GM12878 (cell line): ENCODE data around the gene INTS14. TPM values are rescaled to one million over a fixed set of nuclear protein-coding genes. Genes with fewer than 3 reads are reported as not detected.

ENCODE experiments used
- ATAC-seq: fragments of 200-7000 bp; cut with Tn5 transposase; 3 replicates; pipeline ENCODE4 v1.9.1; 2020; ENCODE audit warnings: mild to moderate bottlenecking, moderate library complexity
- BruUV-seq: library from RNA; stranded (reverse); fragments of 400-500 nt; replicated peaks from 2 replicates; lab custom pipeline; 2021; lab: Mats Ljungman, UMichigan
- CTCF ChIA-PET: fragments of 300-600 bp; sonication (Branson Sonifier 250); formaldehyde crosslinking; extraction: SDS; loops from one replicate; lab custom pipeline; 2021; ENCODE audit warnings: inconsistent platforms; lab: Yijun Ruan, JAX
- POLR2A ChIA-PET: fragments of 350-600 bp; formaldehyde crosslinking; extraction: SDS; loops from one replicate; lab custom pipeline; 2021; ENCODE audit warnings: inconsistent platforms; lab: Charles Lee
- RAD21 ChIA-PET: fragments of 300-600 bp; sonication (Branson Sonifier 250); formaldehyde crosslinking; loops from one replicate; lab custom pipeline; 2023; ENCODE audit warnings: antibody characterized with exemption; ENCODE audit not compliant: unreplicated experiment; lab: Charles Lee
- SMC1A ChIA-PET: fragments of 300-600 bp; sonication (Branson Sonifier 250); formaldehyde crosslinking; loops from one replicate; lab custom pipeline; 2023; ENCODE audit not compliant: unreplicated experiment, uncharacterized antibody; lab: Charles Lee
- DNase-seq: peaks from one replicate; pipeline ENCODE4 v3.0.0-alpha.2; 2011; ENCODE audit warnings: low read depth, low spot score
- FAIRE-seq: peaks from 3 replicates; lab custom pipeline; 2011; peaks lifted over from hg19 to GRCh38; lab: Jason Lieb, UNC
- H2AFZ ChIP-seq: 2 replicates; pipeline ENCODE4 v1.6.0; 2011; ENCODE audit warnings: low read depth, low read length, control low read depth; ENCODE audit not compliant: control insufficient read depth
- H3K27ac ChIP-seq: 2 replicates; pipeline ENCODE4 v1.5.1; 2011; ENCODE audit warnings: control low read depth; ENCODE audit not compliant: control insufficient read depth, insufficient read depth
- H3K27me3 ChIP-seq, 2 experiments: replicated peaks in 1 of 2; 2 replicates each; pipeline versions ENCODE4 v1.6.0 to v1.6.1; 2011; ENCODE audit warnings: low read length in 1 of 2; ENCODE audit not compliant: control insufficient read depth in 2 of 2, insufficient read depth in 2 of 2
- H3K36me3 ChIP-seq, 2 experiments: 2 replicates each; pipeline ENCODE4 v1.5.1; 2011; ENCODE audit warnings: low read length in 1 of 2; ENCODE audit not compliant: control insufficient read depth in 2 of 2, insufficient read depth in 2 of 2
- H3K4me1 ChIP-seq: 2 replicates; pipeline ENCODE4 v1.6.1; 2011; ENCODE audit warnings: mild to moderate bottlenecking, low read length, moderate library complexity, mixed read lengths; ENCODE audit not compliant: control insufficient read depth, insufficient read depth
- H3K4me2 ChIP-seq: 2 replicates; pipeline ENCODE4 v1.6.0; 2011; ENCODE audit warnings: control low read depth; ENCODE audit not compliant: control insufficient read depth, insufficient read depth
- H3K4me3 ChIP-seq: fragments of 200-600 bp; sonication (generic); 2 replicates; pipeline ENCODE4 v1.5.1; 2016
- H3K79me2 ChIP-seq: 2 replicates; pipeline ENCODE4 v1.6.0; 2011; ENCODE audit warnings: low read length; ENCODE audit not compliant: control insufficient read depth, insufficient read depth
- H3K9ac ChIP-seq: 2 replicates; pipeline ENCODE4 v1.8.0; 2011; ENCODE audit warnings: low read length, control low read depth, mixed read lengths; ENCODE audit not compliant: control insufficient read depth, insufficient read depth
- H3K9me3 ChIP-seq: replicated peaks from 3 replicates; pipeline ENCODE4 v1.5.1; 2011; ENCODE audit warnings: mild to moderate bottlenecking, low read length; ENCODE audit not compliant: control insufficient read depth, insufficient read depth
- H4K20me1 ChIP-seq: 2 replicates; pipeline ENCODE4 v1.6.0; 2011; ENCODE audit not compliant: control insufficient read depth, insufficient read depth
- CHD2 ChIP-seq: IDR thresholded peaks from 2 replicates; pipeline ENCODE4 v1.6.1; 2011; ENCODE audit warnings: low read depth, low read length, improper control_type of control experiment, borderline replicate concordance
- EGR1 ChIP-seq, 2 experiments: IDR thresholded peaks; 1 replicate in 1 of 2; 2 replicates in 1 of 2; pipeline ENCODE4 v1.6.1; 2011 to 2012; ENCODE audit warnings: low read depth in 2 of 2, low read length in 2 of 2, borderline replicate concordance in 1 of 2, mild to moderate bottlenecking in 1 of 2, moderate library complexity in 1 of 2
- EZH2 ChIP-seq: IDR thresholded peaks from 2 replicates; pipeline ENCODE4 v1.6.1; 2012; ENCODE audit warnings: low read depth, mild to moderate bottlenecking, control low read depth, inconsistent platforms, low read length, borderline replicate concordance; ENCODE audit not compliant: control insufficient read depth
- GATAD2B ChIP-seq: fragments of 450-650 bp; conservative IDR thresholded peaks from 2 replicates; pipeline ENCODE4 v1.6.1; 2017; ENCODE audit warnings: low read depth, mild to moderate bottlenecking, moderate library complexity
- IKZF2 ChIP-seq, 2 experiments: fragments of 450-650 bp; IDR thresholded peaks; 2 replicates each; pipeline ENCODE4 v1.6.1; 2017; ENCODE audit warnings: mild to moderate bottlenecking in 2 of 2, moderate library complexity in 2 of 2
- IRF4 ChIP-seq: IDR thresholded peaks from 2 replicates; pipeline ENCODE4 v1.6.1; 2011; ENCODE audit warnings: low read depth, low read length
- MTA3 ChIP-seq: IDR thresholded peaks from 2 replicates; pipeline ENCODE4 v1.6.1; 2012; ENCODE audit warnings: low read length, inconsistent platforms, borderline replicate concordance
- MXI1 ChIP-seq: fragments of 150-350 bp; IDR thresholded peaks from 2 replicates; pipeline ENCODE4 v1.6.1; 2011; ENCODE audit warnings: low read depth, mild to moderate bottlenecking, inconsistent platforms, low read length, improper control_type of control experiment
- NFYB ChIP-seq: IDR thresholded peaks from 2 replicates; pipeline ENCODE4 v1.6.1; 2011; ENCODE audit warnings: low read depth, mild to moderate bottlenecking, low read length, improper control_type of control experiment, moderate library complexity; ENCODE audit not compliant: insufficient read depth
- NR2F1 ChIP-seq: fragments of 450-650 bp; conservative IDR thresholded peaks from 2 replicates; pipeline ENCODE4 v1.6.1; 2017; ENCODE audit warnings: mild to moderate bottlenecking
- PAX8 ChIP-seq: fragments of 450-650 bp; IDR thresholded peaks from 2 replicates; pipeline ENCODE4 v1.6.1; 2017; ENCODE audit warnings: mild to moderate bottlenecking, moderate library complexity
- POLR2AphosphoS2 ChIP-seq: IDR thresholded peaks from 2 replicates; pipeline ENCODE4 v1.6.1; 2011; ENCODE audit warnings: low read depth, mild to moderate bottlenecking, low read length, improper control_type of control experiment, moderate library complexity
- RAD21 ChIP-seq: IDR thresholded peaks from 2 replicates; pipeline ENCODE4 v1.6.1; 2011; ENCODE audit warnings: mild to moderate bottlenecking, low read depth, low read length, moderate library complexity; ENCODE audit not compliant: insufficient read depth
- RB1 ChIP-seq: fragments of 450-650 bp; formaldehyde crosslinking; IDR thresholded peaks from 2 replicates; pipeline ENCODE4 v1.6.1; 2017; ENCODE audit warnings: mild to moderate bottlenecking, borderline replicate concordance
- RFX5 ChIP-seq: IDR thresholded peaks from 2 replicates; pipeline ENCODE4 v1.6.1; 2011; ENCODE audit warnings: low read depth, low read length, improper control_type of control experiment
- RUNX3 ChIP-seq: IDR thresholded peaks from 2 replicates; pipeline ENCODE4 v1.6.1; 2012; ENCODE audit warnings: low read length, inconsistent platforms
- SUZ12 ChIP-seq: fragments of 200-600 bp; sonication (generic); IDR thresholded peaks from one replicate; pipeline ENCODE4 v1.6.1; 2018; ENCODE audit warnings: antibody characterized with exemption, mild to moderate bottlenecking; ENCODE audit not compliant: unreplicated experiment
- TBL1XR1 ChIP-seq: IDR thresholded peaks from 2 replicates; pipeline ENCODE4 v1.6.1; 2012; ENCODE audit warnings: low read depth, low read length, improper control_type of control experiment
- WRNIP1 ChIP-seq: IDR thresholded peaks from 2 replicates; pipeline ENCODE4 v1.6.1; 2011; ENCODE audit warnings: low read depth, low read length, improper control_type of control experiment, borderline replicate concordance
- ZBED1 ChIP-seq: IDR thresholded peaks from 2 replicates; pipeline ENCODE4 v1.6.1; 2016; ENCODE audit warnings: borderline replicate concordance
- WGBS: methylation state at CpG from one replicate; pipeline ENCODE4 v1.1.6; 2016; ENCODE audit warnings: low lambda C conversion rate; ENCODE audit not compliant: insufficient replicate concordance, insufficient coverage; ENCODE audit errors: missing lambda C conversion rate; 5-methylcytosine and 5-hydroxymethylcytosine counted together
- in situ Hi-C: fragments of 300-500 bp; cut with MboI; formaldehyde crosslinking; loops from 9 replicates; pipeline ENCODE4 v1.14.3; 2018; ENCODE audit warnings: mixed read lengths
- intact Hi-C: fragments of 100-400 bp; cut with micrococcal nuclease; formaldehyde crosslinking; loops from one replicate; pipeline ENCODE4 v1.14.2; 2022; ENCODE audit not compliant: unreplicated experiment
- polyA plus RNA-seq, 11 experiments: library from polyadenylated mRNA; depleted of rRNA in 4 of 11; unstranded in 6 of 11; stranded (reverse) in 5 of 11; fragments of >200 nt; fragmentation: Nextera tagmentation in 4 of 11; fragmentation: Illumina TruSeq in 1 of 11; extraction: Ambion mirVana in 4 of 11; extraction: Trizol in 1 of 11; gene quantifications; 1 replicate in 1 of 11; 2 replicates in 10 of 11; pipeline versions ENCODE4 v1.2.1 to v1.2.3, GENCODE V29; 2011 to 2016; ENCODE audit warnings: inconsistent platforms in 2 of 11, missing spikeins in 2 of 11, low read depth in 1 of 11
- total RNA-seq, 4 experiments: library from RNA; depleted of rRNA in 3 of 4; stranded (reverse); fragments of >200 nt in 3 of 4; fragmentation: Illumina TruSeq in 1 of 4; extraction: Trizol in 1 of 4; gene quantifications; 2 replicates each; pipeline versions ENCODE4 v1.2.1 to v1.2.3, GENCODE V29; 2013 to 2021

INTS14 gene
- total and polyA plus RNA-seq, 10 of the 15 experiments (the other 5 are each of a cell fraction or from before 2014, with no cell fraction given), result 36.8 to 76.9 (median 47.7) TPM

DNA sequence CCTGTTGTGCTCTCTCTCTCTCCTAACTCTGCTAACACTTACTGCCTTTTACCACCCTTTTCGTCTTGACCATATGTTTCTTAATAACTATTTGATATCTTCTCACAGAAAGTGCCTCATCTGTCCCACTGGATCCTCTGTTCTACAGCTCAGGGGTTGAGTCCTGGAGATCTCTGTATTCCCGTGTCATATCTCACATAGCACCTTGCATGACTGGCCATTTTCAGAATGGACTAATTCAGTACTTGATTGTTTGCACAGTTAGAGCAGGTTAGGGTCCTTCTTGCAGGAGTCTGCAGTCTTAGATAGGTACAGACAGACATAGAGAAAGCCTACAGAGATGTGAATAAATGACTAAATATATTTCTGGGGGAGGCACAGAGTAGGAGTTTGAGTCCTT is 59.7 kb downstream of the INTS14 start:
- WGBS, result 64% methylated on average over 2 of the region's 2 CpGs
- in situ Hi-C loops, result no loop called here
- no peak overlapping the region for H2AFZ ChIP-seq
- CTCF ChIA-PET, result no interaction called here
- H3K36me3 ChIP-seq, result peaks cover 2 to 6% of the 10 kb centered on the region in 2 experiments; a peak in 3 of 4 replicates
- POLR2A ChIA-PET, result interaction anchor here (0.6 kb wide), 1 partner anchor 430 kb away, joined by 5 read pairs; no protein-coding TSS in a partner anchor
- SMC1A ChIA-PET, result interaction anchor here (1.2 kb wide), 1 partner anchor 88 kb away, joined by 3 read pairs; no protein-coding TSS in a partner anchor
- no peak overlapping the region for H3K4me2 ChIP-seq
- no peaks in the 10 kb centered on the region; the same call in 1 of the 2 replicates for H3K79me2 ChIP-seq
- ATAC-seq (no peak), FAIRE-seq (no peak), DNase-seq (no peak)
- no peak overlapping the region for H3K27ac ChIP-seq
- H3K4me1 ChIP-seq, result no peaks in the 10 kb centered on the region; the same call in 1 of the 2 replicates
- no peaks in the 10 kb centered on the region for H3K9me3 ChIP-seq
- no peak for TF ChIP-seq ZBED1
- TF ChIP-seq EZH2, result no peak
- no peak overlapping the region for H3K9ac ChIP-seq
- H4K20me1 ChIP-seq, result no peaks in the 10 kb centered on the region
- H3K27me3 ChIP-seq, result no peaks in the 10 kb centered on the region
- intact Hi-C loops, result no loop called here
- H3K4me3 ChIP-seq, result no peak overlapping the region
- RAD21 ChIA-PET, result no interaction called here
- no TSS peak for BruUV-seq

DNA sequence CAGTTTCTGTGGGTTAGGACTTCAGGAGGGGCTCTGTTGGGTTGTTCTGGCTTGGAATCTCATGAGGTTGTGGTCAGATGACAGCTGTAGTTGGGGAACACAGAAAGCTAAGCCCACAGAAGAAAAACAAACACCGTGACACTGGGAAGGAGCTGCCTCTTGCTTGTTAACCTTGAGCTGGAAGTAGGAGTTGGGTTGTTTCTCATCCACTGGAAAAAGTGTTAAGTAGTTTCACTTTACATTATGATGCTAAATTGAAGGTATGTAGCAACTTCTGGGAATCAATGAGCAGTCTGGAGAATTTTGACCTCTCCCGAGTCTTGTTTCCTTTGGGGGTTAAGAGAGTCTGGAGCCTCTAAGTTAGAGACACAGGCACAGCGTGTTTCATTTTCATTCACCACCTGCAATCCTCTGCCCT is 60.2 kb downstream of the INTS14 start:
- no TSS peak for BruUV-seq
- Histone ChIP-seq H3K4me2 (no peak overlapping the region), H3K4me1 (no peaks in the 10 kb centered on the region; the same call in 1 of the 2 replicates), H3K4me3 (no peak overlapping the region)
- FAIRE-seq, result no peak
- ChIA-PET SMC1A (interaction anchor here (0.7 to 1.2 kb wide), 2 partner anchors 46 to 87 kb away, joined by 3 read pairs; no protein-coding TSS in a partner anchor), RAD21 (no interaction called here)
- TF ChIP-seq NR2F1, result no peak
- no peak for TF ChIP-seq PAX8
- no peak for TF ChIP-seq GATAD2B
- no peak for TF ChIP-seq WRNIP1
- no peak for TF ChIP-seq TBL1XR1
- TF ChIP-seq RAD21, result no peak
- no peak for TF ChIP-seq CHD2
- no peak for TF ChIP-seq SUZ12
- no peak for TF ChIP-seq RFX5
- no peak for TF ChIP-seq NFYB
- TF ChIP-seq MXI1, result no peak
- no peak for TF ChIP-seq EGR1 (IDR thresholded peaks at IDR 0.05; ENCODE audit: borderline replicate concordance in 1 of 2, low read depth in 2 of 2, low read length in 2 of 2)
- TF ChIP-seq IRF4, result no peak
- TF ChIP-seq RUNX3, result no peak; the same call in 1 of the 2 replicates
- TF ChIP-seq POLR2AphosphoS2, result no peak
- no peak for TF ChIP-seq IKZF2 (IDR thresholded peaks at IDR 0.05)
- TF ChIP-seq RB1, result no peak
- no peak for TF ChIP-seq MTA3
- TF ChIP-seq, all 136 proteins: peak for 0
- peaks cover 0 to 3% of the 10 kb centered on the region in 2 experiments; a peak in 3 of 4 replicates for H3K36me3 ChIP-seq
- intact Hi-C loops (no loop called here), in situ Hi-C loops (no loop called here)
- H3K79me2 ChIP-seq, result no peaks in the 10 kb centered on the region; the same call in 1 of the 2 replicates
- no peaks in the 10 kb centered on the region for H4K20me1 ChIP-seq
- H2AFZ ChIP-seq, result no peak overlapping the region
- H3K27ac ChIP-seq, result no peak overlapping the region
- ATAC-seq (no peak), DNase-seq (no peak)
- ChIA-PET POLR2A (interaction anchor here (0.6 kb wide), 1 partner anchor 756 kb away, joined by 3 read pairs; no protein-coding TSS in a partner anchor), CTCF (no interaction called here)
- no peaks in the 10 kb centered on the region for H3K27me3 ChIP-seq
- H3K9me3 ChIP-seq, result no peaks in the 10 kb centered on the region
- WGBS, result 100% methylated on average over 3 of the region's 3 CpGs
- no peak overlapping the region for H3K9ac ChIP-seq
